VCaP (cell line): Measurements from ENCODE around the gene SIK2.

Experiments used
- H3K27ac ChIP-seq: fragments of 450-650 bp; 2 replicates; pipeline ENCODE4 v1.5.1; 2017
- TF ChIP-seq, protein P1 (sequence below): fragments of 450-650 bp; conservative IDR thresholded peaks from 2 replicates; pipeline ENCODE4 v1.5.1; 2017; ENCODE audit warnings: mild to moderate bottlenecking, moderate library complexity

Gene SIK2

GRCh38 chr11:111605681-111606080, 3.4 kb downstream of the SIK2 start:
- no peak overlapping the region for H3K27ac ChIP-seq
- TF ChIP-seq, protein P1, sequence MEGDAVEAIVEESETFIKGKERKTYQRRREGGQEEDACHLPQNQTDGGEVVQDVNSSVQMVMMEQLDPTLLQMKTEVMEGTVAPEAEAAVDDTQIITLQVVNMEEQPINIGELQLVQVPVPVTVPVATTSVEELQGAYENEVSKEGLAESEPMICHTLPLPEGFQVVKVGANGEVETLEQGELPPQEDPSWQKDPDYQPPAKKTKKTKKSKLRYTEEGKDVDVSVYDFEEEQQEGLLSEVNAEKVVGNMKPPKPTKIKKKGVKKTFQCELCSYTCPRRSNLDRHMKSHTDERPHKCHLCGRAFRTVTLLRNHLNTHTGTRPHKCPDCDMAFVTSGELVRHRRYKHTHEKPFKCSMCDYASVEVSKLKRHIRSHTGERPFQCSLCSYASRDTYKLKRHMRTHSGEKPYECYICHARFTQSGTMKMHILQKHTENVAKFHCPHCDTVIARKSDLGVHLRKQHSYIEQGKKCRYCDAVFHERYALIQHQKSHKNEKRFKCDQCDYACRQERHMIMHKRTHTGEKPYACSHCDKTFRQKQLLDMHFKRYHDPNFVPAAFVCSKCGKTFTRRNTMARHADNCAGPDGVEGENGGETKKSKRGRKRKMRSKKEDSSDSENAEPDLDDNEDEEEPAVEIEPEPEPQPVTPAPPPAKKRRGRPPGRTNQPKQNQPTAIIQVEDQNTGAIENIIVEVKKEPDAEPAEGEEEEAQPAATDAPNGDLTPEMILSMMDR = no peak

GRCh38 chr11:111606986-111607385, 4.7 kb downstream of the SIK2 start:
- H3K27ac ChIP-seq = no peak overlapping the region
- TF ChIP-seq, protein P1 = no peak

GRCh38 chr11:111607751-111608150, 5.5 kb downstream of the SIK2 start:
- TF ChIP-seq, protein P1 = no peak
- H3K27ac ChIP-seq = no peak overlapping the region

DNA sequence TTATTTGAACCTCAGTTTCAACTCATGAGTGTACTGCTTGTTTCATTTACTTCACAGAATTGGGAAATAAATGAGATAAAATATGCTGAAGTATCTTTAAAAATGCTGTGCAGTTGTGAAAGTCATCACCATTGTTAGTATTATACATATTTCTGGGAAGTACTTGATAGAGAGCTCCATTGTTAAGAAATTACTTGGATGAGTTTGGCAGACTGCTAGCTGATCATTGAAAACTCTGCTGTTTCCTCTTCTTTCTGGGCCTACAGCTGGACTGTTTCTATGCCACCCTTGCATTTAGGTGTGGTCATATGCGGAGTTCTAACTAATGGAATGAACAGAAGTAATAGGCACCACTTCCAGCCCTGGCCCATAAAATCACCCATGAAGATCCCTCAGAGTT, 10.0 kb downstream of the SIK2 start:
- TF ChIP-seq, protein P1 = no peak

DNA sequence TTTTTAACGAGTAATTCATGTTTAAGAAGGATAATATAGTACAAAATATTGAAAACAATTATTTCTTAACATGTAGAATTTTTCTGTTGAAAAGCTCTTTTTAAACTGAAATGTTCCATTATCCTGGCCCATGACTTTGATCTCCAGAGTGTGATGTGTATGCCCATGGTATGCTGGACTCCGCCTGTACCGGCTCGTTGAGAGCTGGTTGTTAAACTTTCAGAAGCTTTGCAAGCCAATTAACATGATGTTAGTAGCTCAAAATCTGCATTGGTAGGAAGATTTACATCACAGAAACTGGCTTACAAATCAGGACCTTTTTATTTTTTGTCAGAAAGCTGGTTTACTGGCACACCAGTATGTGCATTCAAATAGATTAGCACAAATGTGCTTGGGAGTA, 15.0 kb downstream of the SIK2 start:
- no peak overlapping the region for H3K27ac ChIP-seq
- TF ChIP-seq, protein P1 = no peak

More for the DNA sequence above, 10.0 kb downstream of the SIK2 start:
- no peak overlapping the region for H3K27ac ChIP-seq

DNA sequence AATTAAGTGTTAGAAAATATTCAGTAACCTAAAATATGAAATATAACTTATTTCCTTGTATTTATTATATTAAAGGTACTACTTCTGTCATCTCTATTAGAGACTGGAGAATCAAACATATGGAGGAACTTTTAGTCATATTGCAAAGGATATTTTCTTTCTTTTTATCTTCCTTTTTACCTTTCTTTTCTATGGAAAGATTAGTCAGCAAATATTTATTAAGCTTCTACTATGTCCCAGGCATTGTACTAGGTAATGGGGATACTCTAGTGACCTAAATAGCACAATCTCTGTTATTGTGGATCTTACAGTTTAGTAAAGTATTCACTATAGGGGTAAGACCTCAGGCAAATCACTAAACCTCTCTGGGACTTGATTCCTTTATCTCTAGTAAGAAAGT, 18.3 kb downstream of the SIK2 start:
- H3K27ac ChIP-seq = no peak overlapping the region
- TF ChIP-seq, protein P1 = no peak

GRCh38 chr11:111623527-111624030, 21.3 kb downstream of the SIK2 start:
- H3K27ac ChIP-seq = no peak overlapping the region
- TF ChIP-seq, protein P1 = no peak

DNA sequence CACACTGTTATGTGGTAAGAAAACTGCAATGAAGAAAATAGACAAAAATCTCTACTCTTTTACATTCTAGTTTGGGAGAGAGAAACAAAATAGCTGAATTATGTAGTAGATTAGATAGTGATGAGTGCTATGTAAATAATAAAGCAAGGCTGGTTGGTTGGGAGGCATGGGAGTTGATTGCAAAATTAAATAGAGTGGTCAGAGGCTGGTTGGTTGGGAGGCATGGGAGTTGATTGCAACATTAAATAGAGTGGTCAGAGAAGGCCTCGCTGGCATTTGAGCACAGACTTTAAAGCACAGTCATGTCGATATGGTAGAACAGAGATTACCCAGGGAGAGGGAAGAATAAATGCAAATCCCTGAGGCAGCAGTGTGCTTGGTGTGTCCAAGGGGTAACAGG, 22.4 kb downstream of the SIK2 start:
- TF ChIP-seq, protein P1 = no peak
- no peak overlapping the region for H3K27ac ChIP-seq
